SU-DHL-6 (cell line): ENCODE data around the gene EEF1A2.

Experiments
- EZH2phosphoT487 ChIP-seq: fragments of 200-600 bp; sonication (generic), shearing (Covaris generic); conservative IDR thresholded peaks from 2 replicates; pipeline ENCODE4 v1.6.1; 2018; ENCODE audit warnings: mild to moderate bottlenecking, antibody characterized with exemption, low read length, moderate library complexity, mixed read lengths
- TF ChIP-seq, protein P1 (sequence below): fragments of 200-600 bp; sonication (generic); IDR thresholded peaks from one replicate; pipeline ENCODE4 v1.5.1; 2017; ENCODE audit warnings: antibody characterized with exemption, mild to moderate bottlenecking, low read length, moderate library complexity; ENCODE audit not compliant: insufficient read depth, poor library complexity, severe bottlenecking

DNA sequence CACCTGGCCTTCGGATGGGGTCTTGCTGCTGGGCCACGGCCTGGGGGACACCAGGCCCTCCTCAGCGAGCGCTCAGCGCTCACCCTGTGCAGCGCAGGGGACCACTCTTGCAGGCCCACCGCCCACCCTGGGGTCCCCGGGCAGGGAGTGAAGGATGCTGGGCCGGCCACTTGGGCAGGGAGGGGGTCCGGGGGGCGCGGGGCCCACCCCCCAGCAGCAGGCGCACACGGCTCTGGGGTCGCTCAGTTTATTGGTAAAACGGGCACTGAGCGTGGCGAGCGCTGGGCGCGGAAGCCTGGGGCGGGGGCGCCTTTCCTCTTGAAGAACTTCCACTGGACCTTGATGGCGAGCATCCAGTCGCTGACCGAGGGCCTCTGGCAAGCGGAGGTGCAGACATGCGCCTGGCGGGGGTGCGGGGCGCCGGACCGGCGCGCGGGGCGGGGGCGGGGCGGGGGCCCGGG is 11.1 kb downstream of the EEF1A2 start:
- TF ChIP-seq, protein P1, sequence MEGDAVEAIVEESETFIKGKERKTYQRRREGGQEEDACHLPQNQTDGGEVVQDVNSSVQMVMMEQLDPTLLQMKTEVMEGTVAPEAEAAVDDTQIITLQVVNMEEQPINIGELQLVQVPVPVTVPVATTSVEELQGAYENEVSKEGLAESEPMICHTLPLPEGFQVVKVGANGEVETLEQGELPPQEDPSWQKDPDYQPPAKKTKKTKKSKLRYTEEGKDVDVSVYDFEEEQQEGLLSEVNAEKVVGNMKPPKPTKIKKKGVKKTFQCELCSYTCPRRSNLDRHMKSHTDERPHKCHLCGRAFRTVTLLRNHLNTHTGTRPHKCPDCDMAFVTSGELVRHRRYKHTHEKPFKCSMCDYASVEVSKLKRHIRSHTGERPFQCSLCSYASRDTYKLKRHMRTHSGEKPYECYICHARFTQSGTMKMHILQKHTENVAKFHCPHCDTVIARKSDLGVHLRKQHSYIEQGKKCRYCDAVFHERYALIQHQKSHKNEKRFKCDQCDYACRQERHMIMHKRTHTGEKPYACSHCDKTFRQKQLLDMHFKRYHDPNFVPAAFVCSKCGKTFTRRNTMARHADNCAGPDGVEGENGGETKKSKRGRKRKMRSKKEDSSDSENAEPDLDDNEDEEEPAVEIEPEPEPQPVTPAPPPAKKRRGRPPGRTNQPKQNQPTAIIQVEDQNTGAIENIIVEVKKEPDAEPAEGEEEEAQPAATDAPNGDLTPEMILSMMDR: no peak
- TF ChIP-seq EZH2phosphoT487: no peak
